ENCODE measurements around the gene DZIP1L.

DZIP1L gene

GRCh38 chr3:138030734-138031280, 84.6 kb downstream of the DZIP1L start:
- DNase-seq, result no peak

DNA sequence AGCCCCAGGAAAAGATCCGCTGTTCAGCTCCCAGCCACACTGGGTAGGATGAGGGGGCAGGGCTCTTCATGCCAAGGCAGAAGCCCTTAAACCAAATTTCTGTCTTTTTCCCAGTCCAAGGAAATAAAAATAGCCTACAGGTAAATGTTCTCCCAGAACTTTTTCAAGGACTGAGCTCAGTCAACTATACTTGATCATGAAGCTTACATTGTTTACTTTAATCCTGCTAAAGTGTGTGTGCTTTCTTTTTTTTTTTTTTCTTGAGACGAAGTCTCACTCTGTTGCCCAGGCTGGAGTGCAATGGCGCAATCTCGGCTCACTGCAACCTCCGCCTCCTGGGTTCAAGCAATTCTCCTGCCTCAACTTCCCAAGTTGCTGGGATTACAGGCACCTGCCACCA, 87.6 kb downstream of the DZIP1L start:
- DNase-seq, result no peak

DNA sequence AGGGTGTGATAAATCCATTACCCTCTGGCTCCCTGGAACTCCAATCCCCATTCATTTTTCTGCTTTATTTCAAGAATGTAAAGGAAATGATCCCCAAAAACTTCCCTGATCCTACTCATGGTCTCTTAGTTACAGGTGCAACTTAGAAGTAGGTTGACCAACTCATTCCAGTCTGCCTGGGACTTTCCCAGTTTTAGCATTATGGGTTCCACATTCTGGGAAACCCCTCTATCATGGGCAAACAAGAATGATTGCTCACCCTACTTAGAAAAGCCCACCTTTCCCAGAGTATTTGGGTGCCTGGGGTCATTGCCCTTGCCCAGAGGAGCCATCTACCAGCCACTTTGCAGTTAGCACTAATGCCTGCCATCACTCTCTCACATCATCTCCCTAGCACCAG, 89.9 kb downstream of the DZIP1L start:
- DNase-seq, result no peak

GRCh38 chr3:138023754-138024153, 91.7 kb downstream of the DZIP1L start:
- no peak for DNase-seq

DNA sequence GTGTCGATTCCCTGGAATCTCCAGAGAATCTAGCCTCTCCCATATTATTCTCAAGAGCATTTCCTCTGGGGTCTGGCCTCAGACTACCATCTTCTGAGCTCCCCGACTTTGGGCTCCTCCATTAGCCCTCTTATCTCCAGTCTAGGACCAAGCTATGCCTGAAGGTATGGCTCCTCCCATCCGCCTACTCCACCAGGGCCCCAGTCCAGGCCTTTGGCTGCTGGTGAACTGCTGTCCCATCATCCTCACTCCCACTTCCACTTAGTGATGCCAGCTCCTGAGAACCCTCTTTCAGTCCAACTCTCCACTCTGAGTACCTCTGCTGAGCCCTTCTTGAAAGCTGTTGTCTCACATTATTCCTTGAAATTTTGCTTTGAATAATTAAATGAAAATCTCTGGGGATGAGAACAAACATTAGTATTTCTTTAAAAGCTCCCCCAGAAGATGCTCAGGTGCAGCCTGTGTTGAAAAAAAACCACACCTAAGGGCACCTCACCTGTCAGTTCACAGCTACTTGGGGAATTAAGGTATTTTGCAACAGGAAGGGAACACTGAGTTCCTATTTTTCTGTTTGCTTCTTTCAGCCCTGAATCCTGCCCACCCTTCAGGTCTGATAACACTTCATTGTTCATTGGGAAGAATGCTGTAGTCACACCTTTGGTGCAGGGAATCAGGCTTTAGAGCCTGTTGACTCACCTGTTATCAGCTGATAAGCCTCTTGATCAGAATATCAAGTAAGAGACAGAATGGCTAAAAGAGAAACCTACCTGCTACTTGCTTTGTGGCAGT, 95.9 kb downstream of the DZIP1L start:
- DNase-seq, result no peak

DNA sequence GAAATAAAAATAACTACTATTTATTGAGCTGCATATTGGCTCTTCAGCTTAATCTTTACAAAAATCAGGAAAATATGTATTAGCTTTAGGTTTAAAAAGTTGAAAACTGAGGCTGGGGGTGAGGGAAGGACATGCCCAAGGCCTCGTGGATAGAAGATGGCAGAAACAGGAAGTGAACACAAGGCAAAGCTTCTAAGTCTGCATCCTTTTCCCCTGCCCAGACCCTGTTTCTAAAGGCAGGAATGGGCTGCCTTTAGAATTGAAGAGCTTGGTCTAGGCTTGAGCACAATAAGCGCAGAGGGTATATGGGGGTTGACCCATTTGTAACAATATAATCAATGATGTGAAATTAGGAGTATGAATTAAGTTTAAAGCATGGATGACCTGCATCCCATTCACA, 99.3 kb downstream of the DZIP1L start:
- no peak for DNase-seq

DNA sequence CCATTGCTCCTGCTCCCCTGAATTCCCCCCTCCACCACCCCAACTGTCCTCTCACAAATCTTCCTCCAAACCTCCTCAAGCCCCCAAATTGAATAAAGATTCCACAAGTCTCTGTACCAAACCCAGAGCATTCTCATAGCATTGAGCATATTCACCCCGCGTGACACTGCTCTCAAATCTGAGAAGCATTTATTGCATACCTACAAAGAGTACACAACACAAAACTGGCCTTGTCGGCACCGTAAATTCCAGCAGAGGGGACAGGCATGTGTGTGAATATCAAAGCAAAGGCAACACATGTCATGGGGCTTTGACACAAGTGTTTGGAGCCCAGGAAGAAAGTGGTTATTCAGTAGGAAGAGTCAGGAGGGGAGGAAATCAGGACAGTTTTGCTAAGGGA, 102.9 kb downstream of the DZIP1L start:
- no peak for DNase-seq
